IMR-90 (cell line): ENCODE results near the gene PCYOX1L. TPM values are rescaled to one million over a fixed set of nuclear protein-coding genes. Genes with fewer than 3 reads are reported as not detected.

Experiments used
- ATAC-seq: fragments of 200-7000 bp; cut with Tn5 transposase; 2 replicates; pipeline ENCODE4 v1.9.1; 2020; ENCODE audit warnings: low read depth, mild to moderate bottlenecking, moderate library complexity
- BruUV-seq: library from RNA; stranded (reverse); fragments of 400-500 nt; replicated peaks from 2 replicates; lab custom pipeline; 2021; lab: Mats Ljungman, UMichigan
- CTCF ChIA-PET: fragments of 300-600 bp; formaldehyde crosslinking; extraction: SDS; loops from one replicate; lab custom pipeline; 2021; ENCODE audit warnings: antibody characterized with exemption; lab: Yijun Ruan, JAX
- POLR2A ChIA-PET: fragments of 300-600 bp; sonication (Branson Sonifier 250); formaldehyde crosslinking; loops from one replicate; lab custom pipeline; 2022; ENCODE audit warnings: antibody characterized with exemption; ENCODE audit not compliant: unreplicated experiment; lab: Charles Lee
- DNase-seq: peaks from one replicate; pipeline ENCODE4 v3.0.0; 2013
- H2AFZ ChIP-seq: replicated peaks from 2 replicates; pipeline ENCODE3; 2013; ENCODE audit warnings: low read length, mild to moderate bottlenecking; ENCODE audit not compliant: poor library complexity
- H2AK5ac ChIP-seq: 2 replicates; pipeline ENCODE4 v1.6.1; 2013; ENCODE audit warnings: low read depth, low read length, inconsistent platforms
- H2AK9ac ChIP-seq: replicated peaks from 2 replicates; pipeline ENCODE3; 2013; ENCODE audit warnings: mild to moderate bottlenecking, low read depth, low read length, moderate library complexity; ENCODE audit not compliant: poor library complexity
- H2BK120ac ChIP-seq: 2 replicates; pipeline ENCODE4 v1.6.1; 2013; ENCODE audit warnings: low read depth, low read length, inconsistent platforms
- H2BK15ac ChIP-seq: 3 replicates; pipeline ENCODE4 v1.6.1; 2013; ENCODE audit warnings: low read depth, low read length, inconsistent platforms
- H2BK20ac ChIP-seq: 2 replicates; pipeline ENCODE4 v1.6.1; 2013; ENCODE audit warnings: low read depth, mild to moderate bottlenecking, inconsistent platforms, low read length, moderate library complexity
- H2BK5ac ChIP-seq: 2 replicates; pipeline ENCODE4 v1.6.1; 2013; ENCODE audit warnings: mild to moderate bottlenecking, low read depth, low read length, inconsistent platforms; ENCODE audit not compliant: poor library complexity, severe bottlenecking
- H3K14ac ChIP-seq: replicated peaks from 2 replicates; pipeline ENCODE4 v1.6.1; 2013; ENCODE audit warnings: low read depth, low read length, inconsistent platforms
- H3K18ac ChIP-seq: 2 replicates; pipeline ENCODE4 v1.6.1; 2013; ENCODE audit warnings: low read depth, low read length, control low read depth
- H3K23ac ChIP-seq: 2 replicates; pipeline ENCODE4 v1.6.1; 2013; ENCODE audit warnings: low read depth, low read length, inconsistent platforms
- H3K27ac ChIP-seq: 2 replicates; pipeline ENCODE4 v1.5.1; 2013; ENCODE audit warnings: mild to moderate bottlenecking, control low read depth, low read length; ENCODE audit not compliant: insufficient read depth
- H3K27me3 ChIP-seq: 2 replicates; pipeline ENCODE4 v1.6.1; 2013; ENCODE audit warnings: low read length; ENCODE audit not compliant: control insufficient read depth, insufficient read depth
- H3K36me3 ChIP-seq: 2 replicates; pipeline ENCODE4 v1.6.1; 2013; ENCODE audit warnings: low read length, mixed read lengths; ENCODE audit not compliant: control insufficient read depth, insufficient read depth
- H3K4ac ChIP-seq: 2 replicates; pipeline ENCODE4 v1.6.1; 2013; ENCODE audit warnings: low read depth, low read length, inconsistent platforms
- H3K4me1 ChIP-seq: 2 replicates; pipeline ENCODE4 v1.6.1; 2013; ENCODE audit warnings: low read length, mixed read lengths; ENCODE audit not compliant: control insufficient read depth, insufficient read depth
- H3K4me2 ChIP-seq: 2 replicates; pipeline ENCODE4 v1.6.1; 2013; ENCODE audit warnings: low read depth, mild to moderate bottlenecking, control low read depth, low read length, moderate library complexity
- H3K4me3 ChIP-seq: 2 replicates; pipeline ENCODE4 v1.5.1; 2013; ENCODE audit warnings: low read depth, mild to moderate bottlenecking, control low read depth, low read length, moderate library complexity; ENCODE audit not compliant: insufficient read depth
- H3K56ac ChIP-seq: 2 replicates; pipeline ENCODE4 v1.6.1; 2013; ENCODE audit warnings: low read length, inconsistent platforms; ENCODE audit not compliant: insufficient read depth; ENCODE audit errors: extremely low read depth
- H3K79me1 ChIP-seq, 2 experiments: 2 replicates each; pipeline ENCODE4 v1.6.1; 2013; ENCODE audit warnings: low read length in 2 of 2, inconsistent platforms in 1 of 2, low read depth in 1 of 2
- H3K9ac ChIP-seq: 2 replicates; pipeline ENCODE4 v1.6.1; 2013; ENCODE audit warnings: low read depth, low read length, control low read depth
- H3K9me1 ChIP-seq: 2 replicates; pipeline ENCODE4 v1.6.1; 2013; ENCODE audit warnings: low read length, inconsistent platforms; ENCODE audit not compliant: insufficient read depth
- H3K9me3 ChIP-seq: 2 replicates; pipeline ENCODE4 v1.6.1; 2013; ENCODE audit warnings: low read length; ENCODE audit not compliant: control insufficient read depth, insufficient read depth
- H4K20me1 ChIP-seq: 2 replicates; pipeline ENCODE4 v1.6.1; 2013; ENCODE audit warnings: low read length, inconsistent platforms; ENCODE audit not compliant: insufficient read depth
- H4K5ac ChIP-seq: 2 replicates; pipeline ENCODE4 v1.6.1; 2013; ENCODE audit warnings: mild to moderate bottlenecking, low read depth, low read length, control low read depth
- H4K8ac ChIP-seq, 2 experiments: 2 replicates each; pipeline ENCODE4 v1.6.1; 2013; ENCODE audit warnings: low read depth in 2 of 2, low read length in 2 of 2, control low read depth in 1 of 2, inconsistent platforms in 1 of 2
- H4K91ac ChIP-seq: 2 replicates; pipeline ENCODE4 v1.6.1; 2013; ENCODE audit warnings: low read depth, low read length, inconsistent platforms; ENCODE audit not compliant: insufficient read depth
- BHLHE40 ChIP-seq: fragments of 150-350 bp; IDR thresholded peaks from 2 replicates; pipeline ENCODE4 v1.6.1; 2016; ENCODE audit warnings: mild to moderate bottlenecking, low read depth, low read length
- CEBPB ChIP-seq: IDR thresholded peaks from 2 replicates; pipeline ENCODE4 v1.6.1; 2012; ENCODE audit warnings: low read depth, low read length, improper control_type of control experiment
- CHD1 ChIP-seq: IDR thresholded peaks from 2 replicates; pipeline ENCODE4 v1.6.1; 2012; ENCODE audit warnings: low read depth, low read length, improper control_type of control experiment
- FOS ChIP-seq: fragments of 150-350 bp; IDR thresholded peaks from 2 replicates; pipeline ENCODE4 v1.6.1; 2016; ENCODE audit warnings: low read depth, low read length
- MAFK ChIP-seq: IDR thresholded peaks from 2 replicates; pipeline ENCODE4 v1.6.1; 2012; ENCODE audit warnings: low read depth, low read length, improper control_type of control experiment
- MAZ ChIP-seq: IDR thresholded peaks from 2 replicates; pipeline ENCODE4 v1.6.1; 2012; ENCODE audit warnings: low read depth, mild to moderate bottlenecking, low read length, improper control_type of control experiment, moderate library complexity, borderline replicate concordance
- MXI1 ChIP-seq: IDR thresholded peaks from 2 replicates; pipeline ENCODE4 v1.6.1; 2012; ENCODE audit warnings: low read depth, mild to moderate bottlenecking, low read length, moderate library complexity, borderline replicate concordance
- NFE2L2 ChIP-seq: fragments of 150-350 bp; IDR thresholded peaks from 2 replicates; pipeline ENCODE4 v1.6.1; 2016; ENCODE audit warnings: low read depth, mild to moderate bottlenecking, low read length
- POLR2A ChIP-seq: IDR thresholded peaks from 2 replicates; pipeline ENCODE4 v1.6.1; 2012; ENCODE audit warnings: mild to moderate bottlenecking, low read depth, low read length
- RAD21 ChIP-seq: IDR thresholded peaks from 2 replicates; pipeline ENCODE4 v1.6.1; 2012; ENCODE audit warnings: low read length, improper control_type of control experiment
- RCOR1 ChIP-seq: IDR thresholded peaks from 2 replicates; pipeline ENCODE4 v1.6.1; 2012; ENCODE audit warnings: mild to moderate bottlenecking, low read length, improper control_type of control experiment; ENCODE audit not compliant: insufficient replicate concordance
- RFX5 ChIP-seq: IDR thresholded peaks from 2 replicates; pipeline ENCODE4 v1.8.0; 2012; ENCODE audit warnings: low read depth, mild to moderate bottlenecking, low read length, moderate library complexity
- SMC3 ChIP-seq: fragments of 150-350 bp; IDR thresholded peaks from 2 replicates; pipeline ENCODE4 v1.6.1; 2016; ENCODE audit warnings: low read depth, mild to moderate bottlenecking, antibody characterized with exemption, low read length, moderate library complexity
- WGBS, 2 experiments: methylation state at CpG; one replicate each; pipeline versions ENCODE4 v1.1.5 to v1.1.7; 2013; ENCODE audit warnings: missing lambda C conversion rate in 2 of 2; ENCODE audit not compliant: insufficient read length in 1 of 2; ENCODE audit errors: extremely low coverage in 2 of 2; 5-methylcytosine and 5-hydroxymethylcytosine counted together
- dilution Hi-C: fragments of 300-500 bp; cut with HindIII; formaldehyde crosslinking; loops from one replicate; pipeline ENCODE4 v1.14.3; 2018; ENCODE audit warnings: low sequenced_read_pairs; ENCODE audit not compliant: unreplicated experiment
- in situ Hi-C: fragments of 300-500 bp; cut with MboI; formaldehyde crosslinking; loops from 3 replicates; pipeline ENCODE4 v1.14.3; 2019; ENCODE audit warnings: low sequenced_read_pairs, inconsistent platforms, mixed read lengths
- intact Hi-C: fragments of 100-400 bp; cut with micrococcal nuclease; formaldehyde crosslinking; loops from 2 replicates; pipeline ENCODE4 v1.10.0; 2022
- polyA plus RNA-seq, 3 experiments: library from polyadenylated mRNA; depleted of rRNA; stranded (reverse); fragments of >200 nt; gene quantifications; 2 replicates each; pipeline ENCODE4 v1.2.3, GENCODE V29; 2012; ENCODE audit warnings: low replicate concordance in 1 of 3
- total RNA-seq: library from RNA; depleted of rRNA; stranded (reverse); fragments of >200 nt; gene quantifications from 2 replicates; pipeline ENCODE4 v1.2.3, GENCODE V29; 2012
- TF ChIP-seq, protein P1 (sequence below): fragments of 150-350 bp; IDR thresholded peaks from 2 replicates; pipeline ENCODE4 v1.6.1; 2016; ENCODE audit warnings: low read depth, mild to moderate bottlenecking, low read length, moderate library complexity, borderline replicate concordance
- TF ChIP-seq, protein P2 (sequence below): conservative IDR thresholded peaks from 2 replicates; pipeline ENCODE4 v1.5.1; 2012; ENCODE audit warnings: mild to moderate bottlenecking, low read depth, low read length, improper control_type of control experiment
- TF ChIP-seq, protein P3 (sequence below): fragments of 150-350 bp; IDR thresholded peaks from 2 replicates; pipeline ENCODE4 v1.6.1; 2017; ENCODE audit warnings: mild to moderate bottlenecking, antibody characterized with exemption, low read length, low read depth

The PCYOX1L gene
- total and polyA plus RNA-seq, 2 of the 4 experiments (the other 2 are of a cell fraction), result 7.0 to 14.3 TPM

DNA sequence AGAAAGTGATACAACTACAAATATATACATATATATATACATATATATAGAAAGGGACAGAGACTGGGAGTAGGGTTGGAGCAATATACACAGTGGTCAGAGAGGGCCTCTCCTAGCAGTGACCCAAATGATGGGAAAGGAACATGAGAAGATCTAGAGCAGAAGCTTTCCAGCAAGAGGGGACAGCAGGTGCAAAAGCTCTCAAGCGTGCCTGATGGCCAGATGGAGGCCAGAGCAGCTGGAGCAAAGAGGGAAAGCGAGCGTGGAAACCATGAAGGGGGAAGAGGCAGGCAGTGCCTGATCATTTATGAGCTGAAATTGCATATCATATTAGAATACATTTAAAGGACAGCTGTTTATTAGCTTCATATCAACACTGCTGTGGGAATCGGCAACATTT is 20.1 kb upstream of the PCYOX1L start:
- H3K36me3 ChIP-seq, result no peaks in the 10 kb centered on the region
- BruUV-seq, result no TSS peak
- no peaks in the 10 kb centered on the region for H3K27me3 ChIP-seq
- H2AK5ac ChIP-seq, result no peak overlapping the region
- WGBS, 2 experiments, result no CpG with 5 or more reads among the region's 4 CpGs
- H2BK5ac ChIP-seq, result no peak overlapping the region
- no peak overlapping the region for H3K27ac ChIP-seq
- peaks cover 6% of the 10 kb centered on the region for H3K4me1 ChIP-seq
- H3K4me2 ChIP-seq, result no peak overlapping the region
- H2BK20ac ChIP-seq, result no peak overlapping the region
- H2BK15ac ChIP-seq, result no peak overlapping the region
- dilution Hi-C loops (no loop called here), intact Hi-C loops (no loop called here), in situ Hi-C loops (no loop called here)
- ChIA-PET POLR2A (no interaction called here), CTCF (interaction anchor here (1.0 kb wide), 1 partner anchor 15 kb away, joined by 4 read pairs; no protein-coding TSS in a partner anchor)
- no peaks in the 10 kb centered on the region for H4K20me1 ChIP-seq
- no peak overlapping the region for H3K23ac ChIP-seq
- peaks cover 9% of the 10 kb centered on the region for H3K9me1 ChIP-seq
- no peak overlapping the region for H3K14ac ChIP-seq
- no peak overlapping the region for H3K18ac ChIP-seq
- no peak for DNase-seq
- H3K4ac ChIP-seq, result no peak overlapping the region
- H4K5ac ChIP-seq, result no peak overlapping the region
- no peak overlapping the region for H3K9ac ChIP-seq
- no peaks in the 10 kb centered on the region for H3K9me3 ChIP-seq
- no peak overlapping the region for H3K4me3 ChIP-seq
- no peak for ATAC-seq
- H4K91ac ChIP-seq, result no peak overlapping the region
- TF ChIP-seq FOS (no peak), POLR2A (no peak), MAFK (no peak), RCOR1 (no peak), RFX5 (no peak), CHD1 (no peak), MAZ (no peak), MXI1 (no peak), BHLHE40 (no peak), RAD21 (no peak), CEBPB (no peak), NFE2L2 (no peak), SMC3 (no peak)
- TF ChIP-seq, protein P1, sequence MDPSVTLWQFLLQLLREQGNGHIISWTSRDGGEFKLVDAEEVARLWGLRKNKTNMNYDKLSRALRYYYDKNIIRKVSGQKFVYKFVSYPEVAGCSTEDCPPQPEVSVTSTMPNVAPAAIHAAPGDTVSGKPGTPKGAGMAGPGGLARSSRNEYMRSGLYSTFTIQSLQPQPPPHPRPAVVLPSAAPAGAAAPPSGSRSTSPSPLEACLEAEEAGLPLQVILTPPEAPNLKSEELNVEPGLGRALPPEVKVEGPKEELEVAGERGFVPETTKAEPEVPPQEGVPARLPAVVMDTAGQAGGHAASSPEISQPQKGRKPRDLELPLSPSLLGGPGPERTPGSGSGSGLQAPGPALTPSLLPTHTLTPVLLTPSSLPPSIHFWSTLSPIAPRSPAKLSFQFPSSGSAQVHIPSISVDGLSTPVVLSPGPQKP, result no peak
- TF ChIP-seq, protein P2, sequence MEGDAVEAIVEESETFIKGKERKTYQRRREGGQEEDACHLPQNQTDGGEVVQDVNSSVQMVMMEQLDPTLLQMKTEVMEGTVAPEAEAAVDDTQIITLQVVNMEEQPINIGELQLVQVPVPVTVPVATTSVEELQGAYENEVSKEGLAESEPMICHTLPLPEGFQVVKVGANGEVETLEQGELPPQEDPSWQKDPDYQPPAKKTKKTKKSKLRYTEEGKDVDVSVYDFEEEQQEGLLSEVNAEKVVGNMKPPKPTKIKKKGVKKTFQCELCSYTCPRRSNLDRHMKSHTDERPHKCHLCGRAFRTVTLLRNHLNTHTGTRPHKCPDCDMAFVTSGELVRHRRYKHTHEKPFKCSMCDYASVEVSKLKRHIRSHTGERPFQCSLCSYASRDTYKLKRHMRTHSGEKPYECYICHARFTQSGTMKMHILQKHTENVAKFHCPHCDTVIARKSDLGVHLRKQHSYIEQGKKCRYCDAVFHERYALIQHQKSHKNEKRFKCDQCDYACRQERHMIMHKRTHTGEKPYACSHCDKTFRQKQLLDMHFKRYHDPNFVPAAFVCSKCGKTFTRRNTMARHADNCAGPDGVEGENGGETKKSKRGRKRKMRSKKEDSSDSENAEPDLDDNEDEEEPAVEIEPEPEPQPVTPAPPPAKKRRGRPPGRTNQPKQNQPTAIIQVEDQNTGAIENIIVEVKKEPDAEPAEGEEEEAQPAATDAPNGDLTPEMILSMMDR, result no peak
- TF ChIP-seq, protein P3, sequence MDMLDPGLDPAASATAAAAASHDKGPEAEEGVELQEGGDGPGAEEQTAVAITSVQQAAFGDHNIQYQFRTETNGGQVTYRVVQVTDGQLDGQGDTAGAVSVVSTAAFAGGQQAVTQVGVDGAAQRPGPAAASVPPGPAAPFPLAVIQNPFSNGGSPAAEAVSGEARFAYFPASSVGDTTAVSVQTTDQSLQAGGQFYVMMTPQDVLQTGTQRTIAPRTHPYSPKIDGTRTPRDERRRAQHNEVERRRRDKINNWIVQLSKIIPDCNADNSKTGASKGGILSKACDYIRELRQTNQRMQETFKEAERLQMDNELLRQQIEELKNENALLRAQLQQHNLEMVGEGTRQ, result no peak
- no peaks in the 10 kb centered on the region for H3K79me1 ChIP-seq
- H2AFZ ChIP-seq, result no peak overlapping the region
- H2BK120ac ChIP-seq, result no peak overlapping the region
- no peak overlapping the region for H3K56ac ChIP-seq
- H2AK9ac ChIP-seq, result no peak overlapping the region
- no peak overlapping the region for H4K8ac ChIP-seq
